Measurements from ENCODE around the gene ZNF202.

The ZNF202 gene

DNA sequence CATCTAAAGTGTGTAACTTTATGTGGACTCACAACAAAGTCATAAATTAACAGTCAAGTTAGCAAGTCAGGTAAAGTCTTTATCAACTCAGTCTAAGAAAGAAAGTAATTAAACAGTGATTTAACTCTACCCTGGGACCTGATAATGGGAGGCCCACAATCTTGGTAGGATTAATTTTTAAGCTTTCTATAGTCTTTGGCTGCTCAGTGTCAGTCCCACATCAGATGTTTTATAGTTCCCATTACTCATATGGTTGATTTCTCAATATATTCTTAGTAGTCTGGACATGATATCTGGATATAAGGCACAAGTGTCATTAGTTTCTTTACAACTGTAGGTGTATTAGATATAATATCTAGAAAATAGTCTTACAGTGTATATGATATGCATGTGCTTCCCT is 48.5 kb downstream of the ZNF202 start:
- TF ChIP-seq YY1 (IDR thresholded peaks at IDR 0.05; ENCODE audit: low read depth), result no peak
- TF ChIP-seq EP300 (IDR thresholded peaks at IDR 0.05; ENCODE audit: borderline replicate concordance), result no peak
- TF ChIP-seq TCF12 (IDR thresholded peaks at IDR 0.05; ENCODE audit: low read depth), result no peak
- no peak for TF ChIP-seq ZBTB7A (IDR thresholded peaks at IDR 0.05; ENCODE audit: low read depth)
- no peak for TF ChIP-seq TEAD4 (IDR thresholded peaks at IDR 0.05)
- TF ChIP-seq TAF1 (IDR thresholded peaks at IDR 0.05; ENCODE audit: low read depth), result no peak
- no peak for TF ChIP-seq EGR1 (IDR thresholded peaks at IDR 0.05)
- no peak for TF ChIP-seq CREB1 (IDR thresholded peaks at IDR 0.05; ENCODE audit: low read depth)
- no peak for TF ChIP-seq NFIC (IDR thresholded peaks at IDR 0.05)
- no peak for TF ChIP-seq CEBPB (IDR thresholded peaks at IDR 0.05)
- no peak for TF ChIP-seq RAD21 (IDR thresholded peaks at IDR 0.05; ENCODE audit: low read depth)
- TF ChIP-seq, protein P1, sequence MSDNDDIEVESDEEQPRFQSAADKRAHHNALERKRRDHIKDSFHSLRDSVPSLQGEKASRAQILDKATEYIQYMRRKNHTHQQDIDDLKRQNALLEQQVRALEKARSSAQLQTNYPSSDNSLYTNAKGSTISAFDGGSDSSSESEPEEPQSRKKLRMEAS (IDR thresholded peaks at IDR 0.05), result no peak

DNA sequence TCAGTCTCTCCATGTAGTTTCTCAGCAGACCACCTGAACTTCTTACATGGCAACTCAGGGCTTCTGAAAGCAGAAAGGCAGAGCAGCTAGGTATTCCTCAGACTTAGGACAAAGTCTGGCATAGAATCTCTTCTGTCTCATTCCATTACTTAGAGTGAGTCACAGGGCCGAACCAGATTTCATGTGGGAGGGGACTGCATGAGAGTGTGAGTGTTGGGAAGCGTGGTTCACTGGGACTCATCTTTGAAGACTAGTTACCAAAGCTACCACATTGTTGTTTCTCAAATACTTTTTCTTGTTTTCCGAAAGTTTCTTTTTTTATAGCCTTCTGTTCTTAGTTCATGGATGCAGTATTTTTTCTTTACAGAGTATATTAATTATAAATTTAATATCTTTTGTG is 51.0 kb downstream of the ZNF202 start:
- TF ChIP-seq EGR1 (IDR thresholded peaks at IDR 0.05) (no peak), FOXM1 (IDR thresholded peaks at IDR 0.05; ENCODE audit: borderline replicate concordance, low read depth) (no peak), TCF12 (IDR thresholded peaks at IDR 0.05; ENCODE audit: low read depth) (no peak), TAF1 (IDR thresholded peaks at IDR 0.05; ENCODE audit: low read depth) (no peak)
- TF ChIP-seq, protein P2, sequence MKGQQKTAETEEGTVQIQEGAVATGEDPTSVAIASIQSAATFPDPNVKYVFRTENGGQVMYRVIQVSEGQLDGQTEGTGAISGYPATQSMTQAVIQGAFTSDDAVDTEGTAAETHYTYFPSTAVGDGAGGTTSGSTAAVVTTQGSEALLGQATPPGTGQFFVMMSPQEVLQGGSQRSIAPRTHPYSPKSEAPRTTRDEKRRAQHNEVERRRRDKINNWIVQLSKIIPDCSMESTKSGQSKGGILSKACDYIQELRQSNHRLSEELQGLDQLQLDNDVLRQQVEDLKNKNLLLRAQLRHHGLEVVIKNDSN (IDR thresholded peaks at IDR 0.05), result no peak

DNA sequence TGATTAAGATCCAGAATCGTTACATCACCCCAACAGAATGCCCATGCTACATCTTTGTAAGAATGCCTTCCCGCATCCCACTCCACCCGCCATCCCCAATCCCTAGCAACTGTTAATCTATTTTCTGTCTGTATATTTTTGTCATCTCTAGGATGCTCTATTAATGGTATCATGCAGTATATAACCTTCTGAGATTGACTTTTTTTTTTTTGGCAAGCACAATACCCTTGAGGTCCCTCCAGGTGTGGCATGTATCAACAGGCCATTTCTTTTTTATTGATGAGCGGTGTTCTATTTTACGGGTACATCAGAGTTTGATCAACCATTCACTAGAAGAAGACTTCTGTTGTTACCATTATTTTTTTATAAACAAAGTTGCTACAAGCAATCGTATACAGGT is 56.9 kb downstream of the ZNF202 start:
- TF ChIP-seq TCF12 (IDR thresholded peaks at IDR 0.05; ENCODE audit: low read depth), result no peak
- no peak for TF ChIP-seq ZBTB7A (IDR thresholded peaks at IDR 0.05; ENCODE audit: low read depth)
- no peak for TF ChIP-seq CREB1 (IDR thresholded peaks at IDR 0.05; ENCODE audit: low read depth)
- no peak for TF ChIP-seq NFIC (IDR thresholded peaks at IDR 0.05)
- no peak for TF ChIP-seq FOXM1 (IDR thresholded peaks at IDR 0.05; ENCODE audit: borderline replicate concordance, low read depth)
- TF ChIP-seq, protein P3, sequence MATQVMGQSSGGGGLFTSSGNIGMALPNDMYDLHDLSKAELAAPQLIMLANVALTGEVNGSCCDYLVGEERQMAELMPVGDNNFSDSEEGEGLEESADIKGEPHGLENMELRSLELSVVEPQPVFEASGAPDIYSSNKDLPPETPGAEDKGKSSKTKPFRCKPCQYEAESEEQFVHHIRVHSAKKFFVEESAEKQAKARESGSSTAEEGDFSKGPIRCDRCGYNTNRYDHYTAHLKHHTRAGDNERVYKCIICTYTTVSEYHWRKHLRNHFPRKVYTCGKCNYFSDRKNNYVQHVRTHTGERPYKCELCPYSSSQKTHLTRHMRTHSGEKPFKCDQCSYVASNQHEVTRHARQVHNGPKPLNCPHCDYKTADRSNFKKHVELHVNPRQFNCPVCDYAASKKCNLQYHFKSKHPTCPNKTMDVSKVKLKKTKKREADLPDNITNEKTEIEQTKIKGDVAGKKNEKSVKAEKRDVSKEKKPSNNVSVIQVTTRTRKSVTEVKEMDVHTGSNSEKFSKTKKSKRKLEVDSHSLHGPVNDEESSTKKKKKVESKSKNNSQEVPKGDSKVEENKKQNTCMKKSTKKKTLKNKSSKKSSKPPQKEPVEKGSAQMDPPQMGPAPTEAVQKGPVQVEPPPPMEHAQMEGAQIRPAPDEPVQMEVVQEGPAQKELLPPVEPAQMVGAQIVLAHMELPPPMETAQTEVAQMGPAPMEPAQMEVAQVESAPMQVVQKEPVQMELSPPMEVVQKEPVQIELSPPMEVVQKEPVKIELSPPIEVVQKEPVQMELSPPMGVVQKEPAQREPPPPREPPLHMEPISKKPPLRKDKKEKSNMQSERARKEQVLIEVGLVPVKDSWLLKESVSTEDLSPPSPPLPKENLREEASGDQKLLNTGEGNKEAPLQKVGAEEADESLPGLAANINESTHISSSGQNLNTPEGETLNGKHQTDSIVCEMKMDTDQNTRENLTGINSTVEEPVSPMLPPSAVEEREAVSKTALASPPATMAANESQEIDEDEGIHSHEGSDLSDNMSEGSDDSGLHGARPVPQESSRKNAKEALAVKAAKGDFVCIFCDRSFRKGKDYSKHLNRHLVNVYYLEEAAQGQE (IDR thresholded peaks at IDR 0.05; ENCODE audit: low read depth), result no peak
- TF ChIP-seq, protein P2 (IDR thresholded peaks at IDR 0.05), result no peak
- no peak for TF ChIP-seq RAD21 (IDR thresholded peaks at IDR 0.05; ENCODE audit: low read depth)

DNA sequence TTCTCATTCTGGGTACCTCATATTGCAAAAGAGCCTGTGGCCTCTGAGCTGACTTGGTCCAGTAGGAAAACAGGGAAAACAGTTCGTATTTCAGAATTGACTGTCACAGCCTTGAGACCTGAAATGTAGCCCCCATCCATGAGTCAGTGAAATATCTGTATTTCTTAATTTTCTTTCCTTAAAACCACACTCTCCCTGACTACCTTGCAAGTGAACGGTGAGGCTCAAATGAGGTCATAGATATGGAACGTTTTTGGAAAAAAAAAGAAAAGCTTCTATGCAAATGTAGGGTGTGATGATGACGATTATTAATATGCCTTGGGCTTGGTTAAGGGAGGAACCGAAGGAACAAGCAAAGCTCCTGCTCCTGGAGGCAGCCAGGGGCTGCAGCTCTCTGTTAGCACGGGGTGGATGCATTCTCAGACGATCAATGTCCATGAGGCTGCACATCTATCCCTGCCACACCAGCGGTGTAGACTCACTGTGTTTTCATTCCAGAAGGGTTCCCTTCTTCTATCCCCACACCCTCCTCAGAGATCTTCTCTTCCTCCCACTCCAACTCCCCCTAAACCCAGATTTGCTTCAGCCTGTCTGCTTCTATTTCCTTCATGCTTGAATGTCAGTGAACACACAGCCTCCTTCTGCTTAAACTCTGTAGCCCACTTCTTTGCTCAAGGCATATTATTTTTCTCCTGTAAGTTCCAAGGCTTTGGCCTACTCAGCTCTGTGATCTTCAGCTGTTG is 57.9 kb downstream of the ZNF202 start:
- TF ChIP-seq EGR1 (IDR thresholded peaks at IDR 0.05) (no peak), ZBTB7A (IDR thresholded peaks at IDR 0.05; ENCODE audit: low read depth) (no peak), YY1 (IDR thresholded peaks at IDR 0.05; ENCODE audit: low read depth) (no peak), NFIC (IDR thresholded peaks at IDR 0.05) (no peak), EP300 (IDR thresholded peaks at IDR 0.05; ENCODE audit: borderline replicate concordance) (no peak), RAD21 (IDR thresholded peaks at IDR 0.05; ENCODE audit: low read depth) (no peak)

DNA sequence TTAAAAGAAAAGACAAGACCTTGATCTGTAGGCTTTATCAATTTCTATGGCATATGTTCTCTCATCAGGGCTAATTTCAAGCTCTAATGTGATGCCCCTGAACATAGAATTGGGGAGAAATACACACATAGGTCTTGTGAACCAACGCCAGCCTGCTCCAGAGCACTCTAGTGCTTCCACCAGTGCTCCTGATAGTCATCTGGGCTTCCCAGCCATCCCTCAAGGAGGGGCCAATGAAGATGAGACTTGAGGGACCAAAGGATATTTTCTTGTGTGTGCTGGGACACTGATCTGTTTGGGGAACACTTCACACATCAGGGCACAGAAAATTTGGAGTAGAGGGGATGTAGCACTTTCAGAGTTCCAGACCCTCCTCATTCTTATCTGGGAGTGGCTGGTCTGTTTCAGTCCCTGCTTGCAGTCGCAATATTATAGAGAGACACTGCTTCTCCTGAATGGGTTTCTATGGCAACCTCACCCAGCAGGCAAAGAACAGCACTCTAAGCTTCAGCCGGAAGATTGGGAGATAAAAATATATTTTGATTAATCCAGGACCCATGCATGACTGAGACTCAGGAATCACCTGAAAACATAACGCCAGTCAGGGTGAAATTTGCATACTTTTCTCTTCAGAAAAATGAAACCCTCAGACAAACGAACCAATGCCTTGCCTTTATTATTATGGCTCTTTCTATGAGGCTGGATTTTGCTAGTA is 58.6 kb downstream of the ZNF202 start:
- TF ChIP-seq TEAD4 (IDR thresholded peaks at IDR 0.05) (no peak), FOXM1 (IDR thresholded peaks at IDR 0.05; ENCODE audit: borderline replicate concordance, low read depth) (no peak), CREB1 (IDR thresholded peaks at IDR 0.05; ENCODE audit: low read depth) (no peak), RAD21 (IDR thresholded peaks at IDR 0.05; ENCODE audit: low read depth) (no peak), ZBTB7A (IDR thresholded peaks at IDR 0.05; ENCODE audit: low read depth) (no peak), TCF12 (IDR thresholded peaks at IDR 0.05; ENCODE audit: low read depth) (no peak), TAF1 (IDR thresholded peaks at IDR 0.05; ENCODE audit: low read depth) (no peak), CEBPB (IDR thresholded peaks at IDR 0.05) (no peak), YY1 (IDR thresholded peaks at IDR 0.05; ENCODE audit: low read depth) (no peak), EP300 (IDR thresholded peaks at IDR 0.05; ENCODE audit: borderline replicate concordance) (no peak), NFIC (IDR thresholded peaks at IDR 0.05) (no peak), EGR1 (IDR thresholded peaks at IDR 0.05) (no peak)
- TF ChIP-seq, protein P1 (IDR thresholded peaks at IDR 0.05), result no peak
- TF ChIP-seq, protein P3 (IDR thresholded peaks at IDR 0.05; ENCODE audit: low read depth), result no peak
- TF ChIP-seq, protein P2 (IDR thresholded peaks at IDR 0.05), result no peak
